Neural cell (in vitro differentiated cells): ENCODE results near the gene SHISAL1. TPM values are rescaled to one million over a fixed set of nuclear protein-coding genes. Genes with fewer than 3 reads are reported as not detected.

Experiments
- H2AFZ ChIP-seq: fragments of 200-600, 300-800 bp; sonication (generic), shearing (Covaris generic); 2 replicates; pipeline ENCODE4 v1.6.0; 2014; ENCODE audit warnings: low read depth, mild to moderate bottlenecking, antibody characterized with exemption, low read length, moderate library complexity
- H3F3A ChIP-seq: fragments of 200-600 bp; shearing (Covaris generic); 2 replicates; pipeline ENCODE4 v1.6.1; 2016; ENCODE audit warnings: mild to moderate bottlenecking, moderate library complexity, mixed read lengths, antibody characterized with exemption, low read length; ENCODE audit not compliant: insufficient read depth, poor library complexity, severe bottlenecking
- H3K27ac ChIP-seq: fragments of 200-600, 300-800 bp; sonication (generic), shearing (Covaris generic); 2 replicates; pipeline ENCODE4 v1.5.1; 2014; ENCODE audit warnings: mild to moderate bottlenecking, low read length, moderate library complexity
- H3K27me3 ChIP-seq: fragments of 300-800, 200-600 bp; sonication (generic), shearing (Covaris generic); 2 replicates; pipeline ENCODE4 v1.6.0; 2014; ENCODE audit warnings: mild to moderate bottlenecking, low read depth, low read length, moderate library complexity; ENCODE audit not compliant: insufficient read depth
- H3K36me3 ChIP-seq: fragments of 300-800, 200-600 bp; sonication (generic), shearing (Covaris generic); 2 replicates; pipeline ENCODE4 v1.5.1; 2014; ENCODE audit warnings: mild to moderate bottlenecking, antibody characterized with exemption, low read length, moderate library complexity; ENCODE audit not compliant: insufficient read depth
- H3K4me2 ChIP-seq: fragments of 300-800, 200-600 bp; sonication (generic), shearing (Covaris generic); 2 replicates; pipeline ENCODE4 v1.6.0; 2014; ENCODE audit warnings: mild to moderate bottlenecking, low read length
- H3K4me3 ChIP-seq: fragments of 300-800, 200-600 bp; sonication (generic), shearing (Covaris generic); 2 replicates; pipeline ENCODE4 v1.5.1; 2014; ENCODE audit warnings: mild to moderate bottlenecking, low read length, moderate library complexity
- H3K79me2 ChIP-seq: fragments of 200-600 bp; shearing (Covaris generic); replicated peaks from 2 replicates; pipeline ENCODE4 v1.6.0; 2014; ENCODE audit warnings: mild to moderate bottlenecking, low read length, moderate library complexity; ENCODE audit not compliant: insufficient read depth
- H3K9ac ChIP-seq: fragments of 300-800, 200-600 bp; sonication (generic), shearing (Covaris generic); 2 replicates; pipeline ENCODE4 v1.6.1; 2016; ENCODE audit warnings: mild to moderate bottlenecking, low read length, mixed read lengths
- H3K9me2 ChIP-seq: fragments of 200-600 bp; shearing (Covaris generic); 2 replicates; pipeline ENCODE4 v1.6.1; 2016; ENCODE audit warnings: mild to moderate bottlenecking, low read length, mixed read lengths; ENCODE audit not compliant: insufficient read depth
- H3K9me3 ChIP-seq: fragments of 200-600, 300-800 bp; sonication (generic), shearing (Covaris generic); 2 replicates; pipeline ENCODE4 v1.6.1; 2016; ENCODE audit warnings: mild to moderate bottlenecking, mixed run types, low read length, moderate library complexity, mixed read lengths
- H4K20me1 ChIP-seq: fragments of 200-600 bp; shearing (Covaris generic); 2 replicates; pipeline ENCODE4 v1.6.1; 2016; ENCODE audit warnings: mild to moderate bottlenecking, mixed run types; ENCODE audit not compliant: insufficient read depth
- CTCF ChIP-seq: fragments of 450-650 bp; IDR thresholded peaks from 2 replicates; pipeline ENCODE4 v1.5.1; 2014; ENCODE audit warnings: antibody characterized with exemption, mild to moderate bottlenecking, moderate library complexity; ENCODE audit not compliant: poor library complexity, severe bottlenecking
- EP300 ChIP-seq: fragments of 450-650 bp; conservative IDR thresholded peaks from 2 replicates; pipeline ENCODE4 v1.6.1; 2014; ENCODE audit warnings: antibody characterized with exemption, mild to moderate bottlenecking, moderate library complexity; ENCODE audit not compliant: poor library complexity, severe bottlenecking
- EZH2 ChIP-seq: fragments of 200-600, 300-800 bp; shearing (Covaris generic), sonication (generic); IDR thresholded peaks from 2 replicates; pipeline ENCODE4 v1.6.1; 2014; ENCODE audit warnings: antibody characterized with exemption, low read length, borderline replicate concordance, mild to moderate bottlenecking; ENCODE audit not compliant: insufficient read depth, poor library complexity, severe bottlenecking
- MXI1 ChIP-seq: fragments of 450-650 bp; conservative IDR thresholded peaks from 2 replicates; pipeline ENCODE4 v1.6.1; 2014; ENCODE audit warnings: antibody characterized with exemption, mild to moderate bottlenecking; ENCODE audit not compliant: poor library complexity, severe bottlenecking
- POLR2AphosphoS5 ChIP-seq: IDR thresholded peaks from 2 replicates; pipeline ENCODE4 v1.6.1; 2012
- RAD21 ChIP-seq: fragments of 450-650 bp; conservative IDR thresholded peaks from 2 replicates; pipeline ENCODE4 v1.6.1; 2014; ENCODE audit warnings: antibody characterized with exemption, mild to moderate bottlenecking, moderate library complexity
- REST ChIP-seq: IDR thresholded peaks from 2 replicates; pipeline ENCODE4 v1.6.1; 2012; ENCODE audit warnings: borderline replicate concordance
- SMC3 ChIP-seq: fragments of 450-650 bp; conservative IDR thresholded peaks from 2 replicates; pipeline ENCODE4 v1.6.1; 2014; ENCODE audit warnings: antibody characterized with exemption, mild to moderate bottlenecking, moderate library complexity; ENCODE audit not compliant: poor library complexity
- TAF1 ChIP-seq: IDR thresholded peaks from 2 replicates; pipeline ENCODE4 v1.6.1; 2012; ENCODE audit warnings: low read depth
- polyA plus RNA-seq: library from polyadenylated mRNA; depleted of rRNA; stranded (reverse); fragments of >200 nt; gene quantifications from 2 replicates; pipeline ENCODE4 v1.2.3, GENCODE V29; 2014

Gene SHISAL1
- polyA plus RNA-seq, 1 donor from 2014 or later: 15.4 TPM

GRCh38 chr22:44268431-44269116, 44.2 kb downstream of the SHISAL1 start:
- no peaks in the 10 kb centered on the region for H3K27me3 ChIP-seq
- no peak overlapping the region for H3K4me3 ChIP-seq
- no peak overlapping the region for H3K4me2 ChIP-seq
- H3K79me2 ChIP-seq: no peaks in the 10 kb centered on the region
- no peak overlapping the region for H3K27ac ChIP-seq
- H2AFZ ChIP-seq: no peak overlapping the region
- no peak overlapping the region for H3K9ac ChIP-seq
- H3K9me2 ChIP-seq: no peaks in the 10 kb centered on the region
- TF ChIP-seq MXI1 (no peak), EZH2 (no peak), REST (no peak), RAD21 (no peak)
- H4K20me1 ChIP-seq: no peaks in the 10 kb centered on the region
- H3K36me3 ChIP-seq: no peaks in the 10 kb centered on the region
- H3K9me3 ChIP-seq: no peaks in the 10 kb centered on the region
- no peaks in the 10 kb centered on the region for H3F3A ChIP-seq

GRCh38 chr22:44267856-44268255, 44.9 kb downstream of the SHISAL1 start:
- Histone ChIP-seq H3K27me3 (no peaks in the 10 kb centered on the region), H3F3A (no peaks in the 10 kb centered on the region), H3K9me3 (no peaks in the 10 kb centered on the region), H3K9me2 (no peaks in the 10 kb centered on the region), H3K9ac (no peak overlapping the region), H3K27ac (no peak overlapping the region), H3K4me3 (no peak overlapping the region), H3K4me2 (no peak overlapping the region), H4K20me1 (no peaks in the 10 kb centered on the region), H2AFZ (no peak overlapping the region), H3K36me3 (no peaks in the 10 kb centered on the region), H3K79me2 (no peaks in the 10 kb centered on the region)
- TF ChIP-seq SMC3 (no peak), RAD21 (no peak), REST (no peak), EP300 (no peak), MXI1 (no peak), EZH2 (no peak), POLR2AphosphoS5 (no peak), TAF1 (no peak), CTCF (no peak)
